CD14-positive monocyte (primary cell): ENCODE results near the gene GPX7. TPM values are rescaled to one million over a fixed set of nuclear protein-coding genes. Genes with fewer than 3 reads are reported as not detected.

Experiments
- DNase-seq, 3 donors: peaks; one replicate each; pipeline ENCODE4 v3.0.0-alpha.2; 2011 to 2022
- H2AFZ ChIP-seq: 2 replicates; pipeline ENCODE4 v1.6.0; 2012; ENCODE audit warnings: mild to moderate bottlenecking, low read depth, low read length, inconsistent platforms; ENCODE audit not compliant: insufficient read depth, poor library complexity, severe bottlenecking
- H3K27ac ChIP-seq, 2 donors: 1 replicate in 1 of 2; 2 replicates in 1 of 2; pipeline ENCODE4 v1.5.1; 2012 to 2013; ENCODE audit warnings: low read length in 2 of 2, control low read depth in 1 of 2, inconsistent platforms in 1 of 2, low read depth in 1 of 2, mild to moderate bottlenecking in 1 of 2
- H3K27me3 ChIP-seq, 2 donors: one replicate each; pipeline versions ENCODE4 v1.6.0 to v1.6.1; 2011 to 2013; ENCODE audit warnings: low read length in 2 of 2; ENCODE audit not compliant: control insufficient read depth in 2 of 2, insufficient read depth in 2 of 2
- H3K36me3 ChIP-seq, 2 donors: replicated peaks in 1 of 2; 1 replicate in 1 of 2; 2 replicates in 1 of 2; pipeline versions ENCODE4 v1.5.1 to v1.6.1; 2012 to 2013; ENCODE audit warnings: low read length in 2 of 2, control low read depth in 1 of 2, inconsistent platforms in 1 of 2, mild to moderate bottlenecking in 1 of 2; ENCODE audit not compliant: insufficient read depth in 2 of 2, control insufficient read depth in 1 of 2
- H3K4me1 ChIP-seq, 2 donors: 1 replicate in 1 of 2; 2 replicates in 1 of 2; pipeline versions ENCODE4 v1.5.1 to v1.6.1; 2012 to 2013; ENCODE audit warnings: low read length in 2 of 2, control low read depth in 1 of 2, inconsistent platforms in 1 of 2, mild to moderate bottlenecking in 1 of 2, moderate library complexity in 1 of 2; ENCODE audit not compliant: insufficient read depth in 2 of 2, control insufficient read depth in 1 of 2
- H3K4me2 ChIP-seq: replicated peaks from 2 replicates; pipeline ENCODE3; 2012; ENCODE audit warnings: low read length, moderate library complexity, mild to moderate bottlenecking; ENCODE audit not compliant: poor library complexity, severe bottlenecking; ENCODE audit errors: extremely low read depth
- H3K4me3 ChIP-seq, 3 experiments: fragments of 200-600 bp in 1 of 3; sonication (generic) in 1 of 3; replicated peaks in 1 of 3; 1 replicate in 2 of 3; 2 replicates in 1 of 3; pipeline ENCODE4 v1.5.1; 2011 to 2013; ENCODE audit warnings: low read length in 3 of 3, mild to moderate bottlenecking in 3 of 3, control low read depth in 2 of 3, low read depth in 2 of 3, inconsistent platforms in 1 of 3, moderate library complexity in 1 of 3
- H3K79me2 ChIP-seq: 2 replicates; pipeline ENCODE4 v1.6.0; 2012; ENCODE audit warnings: mild to moderate bottlenecking, control low read depth, inconsistent platforms, low read length, moderate library complexity; ENCODE audit not compliant: insufficient read depth
- H3K9ac ChIP-seq: 2 replicates; pipeline ENCODE4 v1.6.0; 2017; ENCODE audit warnings: low read length, mild to moderate bottlenecking; ENCODE audit not compliant: insufficient read depth, poor library complexity, severe bottlenecking
- H3K9me3 ChIP-seq, 2 donors: replicated peaks in 1 of 2; 1 replicate in 1 of 2; 2 replicates in 1 of 2; pipeline versions ENCODE4 v1.5.1 to v1.6.1; 2012 to 2013; ENCODE audit warnings: low read length in 2 of 2, control low read depth in 1 of 2; ENCODE audit not compliant: control insufficient read depth in 1 of 2, insufficient read depth in 1 of 2
- H4K20me1 ChIP-seq: 2 replicates; pipeline ENCODE4 v1.6.0; 2012; ENCODE audit warnings: mild to moderate bottlenecking, low read length, control low read depth, moderate library complexity; ENCODE audit not compliant: insufficient read depth
- H3K27ac Mint-ChIP-seq, 7 donors: one replicate each; pipeline ENCODE4 v1.8.0; 2020; ENCODE audit warnings: mild to moderate bottlenecking in 7 of 7, mixed read lengths in 7 of 7, moderate library complexity in 6 of 7, inconsistent platforms in 2 of 7
- H3K27me3 Mint-ChIP-seq, 3 donors: one replicate each; pipeline ENCODE4 v1.8.0; 2021 to 2022; ENCODE audit warnings: low read depth in 3 of 3, mild to moderate bottlenecking in 3 of 3, mixed read lengths in 3 of 3, moderate library complexity in 3 of 3, inconsistent platforms in 1 of 3
- H3K36me3 Mint-ChIP-seq, 2 donors: one replicate each; pipeline ENCODE4 v1.8.0; 2020; ENCODE audit warnings: mixed read lengths in 2 of 2, inconsistent platforms in 1 of 2, mild to moderate bottlenecking in 1 of 2
- H3K4me1 Mint-ChIP-seq: one replicate; pipeline ENCODE4 v1.8.0; 2020; ENCODE audit warnings: mild to moderate bottlenecking, mixed read lengths
- H3K4me3 Mint-ChIP-seq, 2 donors: one replicate each; pipeline ENCODE4 v1.8.0; 2020; ENCODE audit warnings: mild to moderate bottlenecking in 2 of 2, mixed read lengths in 2 of 2, moderate library complexity in 1 of 2
- H3K9me3 Mint-ChIP-seq, 7 donors: one replicate each; pipeline ENCODE4 v1.8.0; 2020 to 2022; ENCODE audit warnings: mixed read lengths in 7 of 7, mild to moderate bottlenecking in 6 of 7, moderate library complexity in 6 of 7, inconsistent platforms in 2 of 7
- CTCF ChIP-seq: fragments of 200-600 bp; IDR thresholded peaks from one replicate; pipeline ENCODE4 v1.8.0; 2022; ENCODE audit warnings: antibody characterized with exemption, mild to moderate bottlenecking
- WGBS: methylation state at CpG from one replicate; pipeline ENCODE4 v1.1.5; 2013; ENCODE audit warnings: missing lambda C conversion rate; ENCODE audit not compliant: insufficient coverage; 5-methylcytosine and 5-hydroxymethylcytosine counted together
- intact Hi-C, 2 donors: fragments of 100-400 bp; cut with micrococcal nuclease; formaldehyde crosslinking; loops; one replicate each; pipeline versions ENCODE4 v1.15.0 to v1.15.1; 2023
- polyA plus RNA-seq, 3 donors: library from polyadenylated mRNA; depleted of rRNA in 1 of 3; unstranded in 2 of 3; stranded (reverse) in 1 of 3; fragments of 300-500 nt in 2 of 3; fragments of >200 nt in 1 of 3; fragmentation: Illumina TruSeq in 2 of 3; gene quantifications; 1 replicate in 2 of 3; 2 replicates in 1 of 3; pipeline ENCODE4 v1.2.3, GENCODE V29; 2012 to 2021

GPX7 gene
- polyA plus RNA-seq, 3 donors: 1.7 to 3.3 (median 2.9) TPM

GRCh38 chr1:52623812-52624211 lies 21.6 kb downstream of the GPX7 start:
- TF ChIP-seq CTCF: no peak
- no peaks in the 10 kb centered on the region for H3K27me3 ChIP-seq
- intact Hi-C loops: no loop called here
- H3K4me1 ChIP-seq: peaks cover 4 to 13% of the 10 kb centered on the region in 2 donors
- H3K9me3 Mint-ChIP-seq: peaks cover 0 to 19% (median 13%) of the 10 kb centered on the region in 7 donors
- H3K4me1 Mint-ChIP-seq: peaks cover 19% of the 10 kb centered on the region
- H3K4me3 ChIP-seq: no peak overlapping the region
- no CpG with 5 or more reads among the region's 3 CpGs for WGBS
- H3K4me3 Mint-ChIP-seq: no peak overlapping the region
- peaks cover 0 to 17% of the 10 kb centered on the region in 2 donors for H3K9me3 ChIP-seq
- H3K36me3 Mint-ChIP-seq: no peaks in the 10 kb centered on the region
- H3K9ac ChIP-seq: no peak overlapping the region
- peaks cover 0 to 2% (median 0%) of the 10 kb centered on the region in 3 donors for H3K27me3 Mint-ChIP-seq
- no peaks in the 10 kb centered on the region for H3K79me2 ChIP-seq
- H4K20me1 ChIP-seq: no peaks in the 10 kb centered on the region
- no peak overlapping the region for H3K27ac Mint-ChIP-seq
- no peak overlapping the region for H3K27ac ChIP-seq
- no peaks in the 10 kb centered on the region for H3K36me3 ChIP-seq
- no peak overlapping the region for H3K4me2 ChIP-seq
- DNase-seq: no peak
- H2AFZ ChIP-seq: no peak overlapping the region

GRCh38 chr1:52627028-52627427 lies 24.9 kb downstream of the GPX7 start:
- H3K4me3 Mint-ChIP-seq: no peak overlapping the region
- H3K36me3 Mint-ChIP-seq: peaks cover 0 to 4% of the 10 kb centered on the region in 2 donors
- no peak overlapping the region for H3K4me3 ChIP-seq
- no peaks in the 10 kb centered on the region for H3K36me3 ChIP-seq
- no peak overlapping the region for H2AFZ ChIP-seq
- no peak for DNase-seq
- peaks cover 0 to 5% of the 10 kb centered on the region in 2 donors for H3K27me3 ChIP-seq
- no peak for TF ChIP-seq CTCF
- H3K27me3 Mint-ChIP-seq: peaks cover 8 to 11% (median 8%) of the 10 kb centered on the region in 3 donors
- H3K27ac ChIP-seq: no peak overlapping the region
- H3K27ac Mint-ChIP-seq: no peak overlapping the region
- peaks cover 0 to 12% (median 5%) of the 10 kb centered on the region in 7 donors for H3K9me3 Mint-ChIP-seq
- H4K20me1 ChIP-seq: no peaks in the 10 kb centered on the region
- WGBS: 75% methylated on average over 1 of the region's 2 CpGs
- intact Hi-C loops: no loop called here
- peaks cover 9 to 19% of the 10 kb centered on the region in 2 donors for H3K4me1 ChIP-seq
- no peak overlapping the region for H3K9ac ChIP-seq
- H3K9me3 ChIP-seq: peaks cover 0 to 7% of the 10 kb centered on the region in 2 donors
- no peak overlapping the region for H3K4me2 ChIP-seq
- no peaks in the 10 kb centered on the region for H3K79me2 ChIP-seq
- peaks cover 29% of the 10 kb centered on the region for H3K4me1 Mint-ChIP-seq
